Measurements from ENCODE around the gene MTA2.
A peak's percentile ranks its signal among the peaks of the same experiment; 100 is the strongest.

The MTA2 gene

DNA sequence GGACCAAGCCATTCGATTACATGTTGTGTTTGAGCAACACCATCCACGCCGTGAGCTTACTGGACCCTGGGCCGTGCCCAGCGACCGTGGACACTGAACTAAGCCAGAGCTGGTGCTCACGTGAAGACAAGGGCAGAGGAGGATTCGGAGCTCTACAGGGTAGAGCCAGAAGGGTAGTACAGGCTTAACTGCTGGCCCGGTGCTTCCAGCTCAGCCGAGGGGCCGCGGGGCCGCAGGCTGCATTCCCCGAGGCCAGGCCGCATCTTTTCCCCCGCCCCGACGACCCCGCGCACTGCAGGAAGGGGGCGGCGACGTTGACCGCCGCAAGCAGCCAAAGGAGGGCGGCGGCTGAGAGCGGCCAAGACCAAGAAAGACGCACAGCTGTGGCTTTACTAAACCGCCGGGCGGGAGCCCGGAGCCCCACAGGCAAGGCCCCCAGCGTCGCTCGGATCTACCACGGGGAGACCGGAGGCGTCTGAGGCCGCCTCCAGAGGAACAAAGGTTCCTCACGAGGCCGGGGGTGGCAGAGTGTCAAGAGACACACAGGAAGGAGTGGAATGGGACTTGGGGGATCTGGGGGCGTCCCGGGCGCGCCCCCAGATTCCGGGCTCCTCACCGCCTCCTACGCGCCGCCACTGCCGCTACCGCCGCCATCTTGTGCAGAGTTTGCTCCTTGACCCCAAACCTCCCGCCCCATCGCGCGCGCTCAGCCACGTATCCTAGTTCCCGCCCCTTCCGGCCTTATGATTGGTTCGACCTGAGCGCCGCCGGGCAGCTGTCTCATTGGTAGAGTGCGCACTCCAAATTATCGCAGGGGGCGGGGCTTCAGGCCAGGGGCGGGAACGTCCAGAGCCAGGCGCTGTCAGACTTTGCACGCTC, 44.5 kb upstream of the MTA2 start, which contains the start of gene GANAB (continued):
- TF ChIP-seq, protein P1, sequence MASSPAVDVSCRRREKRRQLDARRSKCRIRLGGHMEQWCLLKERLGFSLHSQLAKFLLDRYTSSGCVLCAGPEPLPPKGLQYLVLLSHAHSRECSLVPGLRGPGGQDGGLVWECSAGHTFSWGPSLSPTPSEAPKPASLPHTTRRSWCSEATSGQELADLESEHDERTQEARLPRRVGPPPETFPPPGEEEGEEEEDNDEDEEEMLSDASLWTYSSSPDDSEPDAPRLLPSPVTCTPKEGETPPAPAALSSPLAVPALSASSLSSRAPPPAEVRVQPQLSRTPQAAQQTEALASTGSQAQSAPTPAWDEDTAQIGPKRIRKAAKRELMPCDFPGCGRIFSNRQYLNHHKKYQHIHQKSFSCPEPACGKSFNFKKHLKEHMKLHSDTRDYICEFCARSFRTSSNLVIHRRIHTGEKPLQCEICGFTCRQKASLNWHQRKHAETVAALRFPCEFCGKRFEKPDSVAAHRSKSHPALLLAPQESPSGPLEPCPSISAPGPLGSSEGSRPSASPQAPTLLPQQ (tag by site-specific recombination; IDR thresholded peaks at IDR 0.05), result peak; percentile 48; the same call in 1 of the 2 replicates
- TF ChIP-seq ZBTB20 (tag by site-specific recombination; IDR thresholded peaks at IDR 0.05) (no peak), EGR2 (tag by site-specific recombination; IDR thresholded peaks at IDR 0.05; ENCODE audit: low read depth) (peak; percentile 94), ZNF768 (tag by site-specific recombination; IDR thresholded peaks at IDR 0.05) (no peak), MZF1 (tag by site-specific recombination; IDR thresholded peaks at IDR 0.05; ENCODE audit: borderline replicate concordance) (no peak), ZNF112 (tag by site-specific recombination; IDR thresholded peaks at IDR 0.05) (no peak), ZNF660 (tag by site-specific recombination; IDR thresholded peaks at IDR 0.05) (0 out of 2 replicates have a peak, but pooled peaks have one; percentile 41), ZNF214 (tag by site-specific recombination; IDR thresholded peaks at IDR 0.05; ENCODE audit: borderline replicate concordance) (no peak), YY2 (tag by site-specific recombination; IDR thresholded peaks at IDR 0.05) (peak; percentile 75), SP2 (tag by site-specific recombination; IDR thresholded peaks at IDR 0.05) (peak; percentile 95), KLF9 (tag by site-specific recombination; IDR thresholded peaks at IDR 0.05; ENCODE audit: low read depth) (peak; percentile 21; the same call in 1 of the 2 replicates), ZNF501 (tag by site-specific recombination; IDR thresholded peaks at IDR 0.05) (peak; percentile 65), GLIS2 (tag by site-specific recombination; IDR thresholded peaks at IDR 0.05) (peak; percentile 82), ZNF654 (tag by site-specific recombination; IDR thresholded peaks at IDR 0.05; ENCODE audit: low read depth) (no peak), ZNF777 (tag by site-specific recombination; IDR thresholded peaks at IDR 0.05; ENCODE audit: borderline replicate concordance) (0 out of 2 replicates have a peak, but pooled peaks have one; percentile 32), BCL11A (tag by site-specific recombination; IDR thresholded peaks at IDR 0.05; ENCODE audit: low read depth) (0 out of 2 replicates have a peak, but pooled peaks have one; percentile 22), ZNF747 (tag by site-specific recombination; IDR thresholded peaks at IDR 0.05) (no peak), SCRT2 (tag by site-specific recombination; IDR thresholded peaks at IDR 0.05) (no peak), ZNF324 (tag by site-specific recombination; IDR thresholded peaks at IDR 0.05) (0 out of 2 replicates have a peak, but pooled peaks have one; percentile 57), GLI4 (tag by site-specific recombination; IDR thresholded peaks at IDR 0.05) (no peak), ZBTB7A (tag by site-specific recombination; IDR thresholded peaks at IDR 0.05; ENCODE audit: low read depth) (no peak), ZNF549 (tag by site-specific recombination; IDR thresholded peaks at IDR 0.05) (no peak), ZNF366 (tag by site-specific recombination; conservative IDR thresholded peaks at IDR 0.05) (no peak)
- TF ChIP-seq, protein P2, sequence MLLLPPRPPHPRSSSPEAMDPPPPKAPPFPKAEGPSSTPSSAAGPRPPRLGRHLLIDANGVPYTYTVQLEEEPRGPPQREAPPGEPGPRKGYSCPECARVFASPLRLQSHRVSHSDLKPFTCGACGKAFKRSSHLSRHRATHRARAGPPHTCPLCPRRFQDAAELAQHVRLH (tag by site-specific recombination; IDR thresholded peaks at IDR 0.05), result no peak
- TF ChIP-seq, protein P3, sequence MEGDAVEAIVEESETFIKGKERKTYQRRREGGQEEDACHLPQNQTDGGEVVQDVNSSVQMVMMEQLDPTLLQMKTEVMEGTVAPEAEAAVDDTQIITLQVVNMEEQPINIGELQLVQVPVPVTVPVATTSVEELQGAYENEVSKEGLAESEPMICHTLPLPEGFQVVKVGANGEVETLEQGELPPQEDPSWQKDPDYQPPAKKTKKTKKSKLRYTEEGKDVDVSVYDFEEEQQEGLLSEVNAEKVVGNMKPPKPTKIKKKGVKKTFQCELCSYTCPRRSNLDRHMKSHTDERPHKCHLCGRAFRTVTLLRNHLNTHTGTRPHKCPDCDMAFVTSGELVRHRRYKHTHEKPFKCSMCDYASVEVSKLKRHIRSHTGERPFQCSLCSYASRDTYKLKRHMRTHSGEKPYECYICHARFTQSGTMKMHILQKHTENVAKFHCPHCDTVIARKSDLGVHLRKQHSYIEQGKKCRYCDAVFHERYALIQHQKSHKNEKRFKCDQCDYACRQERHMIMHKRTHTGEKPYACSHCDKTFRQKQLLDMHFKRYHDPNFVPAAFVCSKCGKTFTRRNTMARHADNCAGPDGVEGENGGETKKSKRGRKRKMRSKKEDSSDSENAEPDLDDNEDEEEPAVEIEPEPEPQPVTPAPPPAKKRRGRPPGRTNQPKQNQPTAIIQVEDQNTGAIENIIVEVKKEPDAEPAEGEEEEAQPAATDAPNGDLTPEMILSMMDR (tag by site-specific recombination; IDR thresholded peaks at IDR 0.05), result 0 out of 2 replicates have a peak, but pooled peaks have one; percentile 12
- TF ChIP-seq, protein P4, sequence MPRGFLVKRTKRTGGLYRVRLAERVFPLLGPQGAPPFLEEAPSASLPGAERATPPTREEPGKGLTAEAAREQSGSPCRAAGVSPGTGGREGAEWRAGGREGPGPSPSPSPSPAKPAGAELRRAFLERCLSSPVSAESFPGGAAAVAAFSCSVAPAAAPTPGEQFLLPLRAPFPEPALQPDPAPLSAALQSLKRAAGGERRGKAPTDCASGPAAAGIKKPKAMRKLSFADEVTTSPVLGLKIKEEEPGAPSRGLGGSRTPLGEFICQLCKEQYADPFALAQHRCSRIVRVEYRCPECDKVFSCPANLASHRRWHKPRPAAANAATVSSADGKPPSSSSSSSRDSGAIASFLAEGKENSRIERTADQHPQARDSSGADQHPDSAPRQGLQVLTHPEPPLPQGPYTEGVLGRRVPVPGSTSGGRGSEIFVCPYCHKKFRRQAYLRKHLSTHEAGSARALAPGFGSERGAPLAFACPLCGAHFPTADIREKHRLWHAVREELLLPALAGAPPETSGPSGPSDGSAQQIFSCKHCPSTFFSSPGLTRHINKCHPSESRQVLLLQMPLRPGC (tag by site-specific recombination; IDR thresholded peaks at IDR 0.05), result peak; percentile 65; the same call in 1 of the 2 replicates
- TF ChIP-seq, protein P5, sequence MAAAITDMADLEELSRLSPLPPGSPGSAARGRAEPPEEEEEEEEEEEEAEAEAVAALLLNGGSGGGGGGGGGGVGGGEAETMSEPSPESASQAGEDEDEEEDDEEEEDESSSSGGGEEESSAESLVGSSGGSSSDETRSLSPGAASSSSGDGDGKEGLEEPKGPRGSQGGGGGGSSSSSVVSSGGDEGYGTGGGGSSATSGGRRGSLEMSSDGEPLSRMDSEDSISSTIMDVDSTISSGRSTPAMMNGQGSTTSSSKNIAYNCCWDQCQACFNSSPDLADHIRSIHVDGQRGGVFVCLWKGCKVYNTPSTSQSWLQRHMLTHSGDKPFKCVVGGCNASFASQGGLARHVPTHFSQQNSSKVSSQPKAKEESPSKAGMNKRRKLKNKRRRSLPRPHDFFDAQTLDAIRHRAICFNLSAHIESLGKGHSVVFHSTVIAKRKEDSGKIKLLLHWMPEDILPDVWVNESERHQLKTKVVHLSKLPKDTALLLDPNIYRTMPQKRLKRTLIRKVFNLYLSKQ (tag by site-specific recombination; IDR thresholded peaks at IDR 0.05; ENCODE audit: borderline replicate concordance), result no peak
- TF ChIP-seq, protein P6, sequence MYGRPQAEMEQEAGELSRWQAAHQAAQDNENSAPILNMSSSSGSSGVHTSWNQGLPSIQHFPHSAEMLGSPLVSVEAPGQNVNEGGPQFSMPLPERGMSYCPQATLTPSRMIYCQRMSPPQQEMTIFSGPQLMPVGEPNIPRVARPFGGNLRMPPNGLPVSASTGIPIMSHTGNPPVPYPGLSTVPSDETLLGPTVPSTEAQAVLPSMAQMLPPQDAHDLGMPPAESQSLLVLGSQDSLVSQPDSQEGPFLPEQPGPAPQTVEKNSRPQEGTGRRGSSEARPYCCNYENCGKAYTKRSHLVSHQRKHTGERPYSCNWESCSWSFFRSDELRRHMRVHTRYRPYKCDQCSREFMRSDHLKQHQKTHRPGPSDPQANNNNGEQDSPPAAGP (tag by site-specific recombination; IDR thresholded peaks at IDR 0.05), result peak; percentile 45; the same call in 1 of the 2 replicates
- TF ChIP-seq, protein P7, sequence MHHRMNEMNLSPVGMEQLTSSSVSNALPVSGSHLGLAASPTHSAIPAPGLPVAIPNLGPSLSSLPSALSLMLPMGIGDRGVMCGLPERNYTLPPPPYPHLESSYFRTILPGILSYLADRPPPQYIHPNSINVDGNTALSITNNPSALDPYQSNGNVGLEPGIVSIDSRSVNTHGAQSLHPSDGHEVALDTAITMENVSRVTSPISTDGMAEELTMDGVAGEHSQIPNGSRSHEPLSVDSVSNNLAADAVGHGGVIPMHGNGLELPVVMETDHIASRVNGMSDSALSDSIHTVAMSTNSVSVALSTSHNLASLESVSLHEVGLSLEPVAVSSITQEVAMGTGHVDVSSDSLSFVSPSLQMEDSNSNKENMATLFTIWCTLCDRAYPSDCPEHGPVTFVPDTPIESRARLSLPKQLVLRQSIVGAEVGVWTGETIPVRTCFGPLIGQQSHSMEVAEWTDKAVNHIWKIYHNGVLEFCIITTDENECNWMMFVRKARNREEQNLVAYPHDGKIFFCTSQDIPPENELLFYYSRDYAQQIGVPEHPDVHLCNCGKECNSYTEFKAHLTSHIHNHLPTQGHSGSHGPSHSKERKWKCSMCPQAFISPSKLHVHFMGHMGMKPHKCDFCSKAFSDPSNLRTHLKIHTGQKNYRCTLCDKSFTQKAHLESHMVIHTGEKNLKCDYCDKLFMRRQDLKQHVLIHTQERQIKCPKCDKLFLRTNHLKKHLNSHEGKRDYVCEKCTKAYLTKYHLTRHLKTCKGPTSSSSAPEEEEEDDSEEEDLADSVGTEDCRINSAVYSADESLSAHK (tag by site-specific recombination; IDR thresholded peaks at IDR 0.05), result no peak

Data from HEK293 (cell line).